SU-DHL-6 (cell line): ENCODE measurements around the gene PPP1R17.

Source experiments
- H2AFZ ChIP-seq: fragments of 200-600 bp; sonication (generic); 2 replicates; pipeline ENCODE4 v1.6.1; 2014; ENCODE audit warnings: low read depth, mild to moderate bottlenecking, moderate library complexity, mixed read lengths, antibody characterized with exemption, low read length; ENCODE audit not compliant: severe bottlenecking
- H3F3A ChIP-seq: fragments of 200-600 bp; shearing (Covaris generic); 2 replicates; pipeline ENCODE4 v1.6.0; 2016; ENCODE audit warnings: antibody characterized with exemption, mild to moderate bottlenecking; ENCODE audit not compliant: insufficient read depth
- H3K27ac ChIP-seq: fragments of 200-600 bp; sonication (generic); 2 replicates; pipeline ENCODE4 v1.5.1; 2016; ENCODE audit warnings: low read depth, mild to moderate bottlenecking, low read length, moderate library complexity, mixed read lengths
- H3K27me3 ChIP-seq: fragments of 200-600 bp; sonication (generic), shearing (Covaris generic); 2 replicates; pipeline ENCODE4 v1.6.0; 2014; ENCODE audit warnings: mild to moderate bottlenecking, low read length
- H3K36me3 ChIP-seq: fragments of 200-600 bp; sonication (generic); 2 replicates; pipeline ENCODE4 v1.6.1; 2014; ENCODE audit warnings: mild to moderate bottlenecking, low read length, mixed read lengths
- H3K4me2 ChIP-seq: fragments of 300-600, 200-600 bp; shearing (Covaris generic), sonication (generic); 2 replicates; pipeline ENCODE4 v1.6.0; 2014; ENCODE audit warnings: low read length, low read depth, mild to moderate bottlenecking; ENCODE audit not compliant: poor library complexity, severe bottlenecking
- H3K4me3 ChIP-seq: fragments of 200-600 bp; sonication (generic); 2 replicates; pipeline ENCODE4 v1.5.1; 2014; ENCODE audit warnings: antibody characterized with exemption, low read length, mild to moderate bottlenecking, mixed read lengths; ENCODE audit not compliant: insufficient read depth, poor library complexity, severe bottlenecking
- H3K79me2 ChIP-seq: fragments of 200-600 bp; sonication (generic); 2 replicates; pipeline ENCODE4 v1.6.1; 2014; ENCODE audit warnings: mild to moderate bottlenecking, low read length, moderate library complexity; ENCODE audit not compliant: insufficient read depth
- H3K9ac ChIP-seq: fragments of 200-600 bp; sonication (generic); 2 replicates; pipeline ENCODE4 v1.7.0; 2014; ENCODE audit warnings: mild to moderate bottlenecking, low read length
- H3K9me2 ChIP-seq: fragments of 200-600 bp; sonication (generic); replicated peaks from 2 replicates; pipeline ENCODE4 v1.6.1; 2014; ENCODE audit warnings: low read length; ENCODE audit not compliant: insufficient read depth
- H3K9me3 ChIP-seq: fragments of 200-600 bp; sonication (generic); 2 replicates; pipeline ENCODE4 v1.6.1; 2014; ENCODE audit warnings: low read length, mixed read lengths; ENCODE audit not compliant: insufficient read depth
- H4K20me1 ChIP-seq: fragments of 200-600 bp; sonication (generic); 2 replicates; pipeline ENCODE4 v1.6.1; 2014; ENCODE audit warnings: low read depth, mild to moderate bottlenecking, antibody characterized with exemption, low read length, moderate library complexity, mixed read lengths
- EZH2phosphoT487 ChIP-seq: fragments of 200-600 bp; sonication (generic), shearing (Covaris generic); conservative IDR thresholded peaks from 2 replicates; pipeline ENCODE4 v1.6.1; 2018; ENCODE audit warnings: mild to moderate bottlenecking, antibody characterized with exemption, low read length, moderate library complexity, mixed read lengths
- TF ChIP-seq, protein P1 (sequence below): fragments of 200-600 bp; sonication (generic); IDR thresholded peaks from one replicate; pipeline ENCODE4 v1.5.1; 2017; ENCODE audit warnings: antibody characterized with exemption, mild to moderate bottlenecking, low read length, moderate library complexity; ENCODE audit not compliant: insufficient read depth, poor library complexity, severe bottlenecking

The PPP1R17 gene

DNA sequence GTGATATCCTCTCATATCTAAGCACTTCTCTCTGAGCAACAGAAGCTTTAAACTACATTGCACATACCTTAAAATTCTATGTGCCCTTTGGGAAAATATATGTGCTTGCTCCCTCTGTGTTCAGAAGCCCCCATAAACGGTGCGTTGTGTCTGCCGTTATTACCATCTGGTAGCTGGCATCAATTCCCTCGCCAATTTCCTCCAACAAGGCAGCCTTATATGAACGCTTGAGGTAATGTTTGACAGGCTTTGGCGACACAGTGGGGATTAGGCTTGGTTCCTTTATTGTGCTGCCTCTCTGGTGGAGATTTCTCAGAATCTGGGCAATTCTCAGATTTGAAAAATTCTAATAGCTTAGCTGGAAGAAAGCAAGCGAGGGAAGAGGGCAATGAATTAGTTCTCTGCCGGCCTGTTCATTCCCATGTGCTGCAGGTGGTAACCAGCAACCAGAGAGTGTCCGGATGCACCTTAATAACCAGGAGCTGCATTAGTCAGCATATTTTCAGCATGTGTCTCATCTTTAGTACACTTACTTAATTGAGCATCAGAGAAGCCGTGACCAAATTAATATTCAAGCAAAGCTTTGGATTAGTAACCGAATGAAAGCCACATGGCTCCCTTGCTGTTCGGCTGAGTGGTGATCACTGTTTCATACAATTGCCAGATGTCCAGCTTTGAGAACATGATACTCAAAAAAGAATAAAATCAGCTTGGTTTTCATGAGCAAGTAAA, 7.3 kb upstream of the PPP1R17 start:
- H3K9ac ChIP-seq: no peak overlapping the region
- no peak for TF ChIP-seq EZH2phosphoT487
- TF ChIP-seq, protein P1, sequence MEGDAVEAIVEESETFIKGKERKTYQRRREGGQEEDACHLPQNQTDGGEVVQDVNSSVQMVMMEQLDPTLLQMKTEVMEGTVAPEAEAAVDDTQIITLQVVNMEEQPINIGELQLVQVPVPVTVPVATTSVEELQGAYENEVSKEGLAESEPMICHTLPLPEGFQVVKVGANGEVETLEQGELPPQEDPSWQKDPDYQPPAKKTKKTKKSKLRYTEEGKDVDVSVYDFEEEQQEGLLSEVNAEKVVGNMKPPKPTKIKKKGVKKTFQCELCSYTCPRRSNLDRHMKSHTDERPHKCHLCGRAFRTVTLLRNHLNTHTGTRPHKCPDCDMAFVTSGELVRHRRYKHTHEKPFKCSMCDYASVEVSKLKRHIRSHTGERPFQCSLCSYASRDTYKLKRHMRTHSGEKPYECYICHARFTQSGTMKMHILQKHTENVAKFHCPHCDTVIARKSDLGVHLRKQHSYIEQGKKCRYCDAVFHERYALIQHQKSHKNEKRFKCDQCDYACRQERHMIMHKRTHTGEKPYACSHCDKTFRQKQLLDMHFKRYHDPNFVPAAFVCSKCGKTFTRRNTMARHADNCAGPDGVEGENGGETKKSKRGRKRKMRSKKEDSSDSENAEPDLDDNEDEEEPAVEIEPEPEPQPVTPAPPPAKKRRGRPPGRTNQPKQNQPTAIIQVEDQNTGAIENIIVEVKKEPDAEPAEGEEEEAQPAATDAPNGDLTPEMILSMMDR: no peak
- no peaks in the 10 kb centered on the region for H3F3A ChIP-seq
- no peaks in the 10 kb centered on the region for H3K9me2 ChIP-seq
- no peak overlapping the region for H3K27ac ChIP-seq
- H4K20me1 ChIP-seq: no peaks in the 10 kb centered on the region
- no peaks in the 10 kb centered on the region for H3K9me3 ChIP-seq
- H3K4me2 ChIP-seq: no peak overlapping the region
- no peak overlapping the region for H2AFZ ChIP-seq
- H3K4me3 ChIP-seq: no peak overlapping the region
- H3K27me3 ChIP-seq: no peaks in the 10 kb centered on the region
- H3K36me3 ChIP-seq: no peaks in the 10 kb centered on the region
- no peaks in the 10 kb centered on the region for H3K79me2 ChIP-seq

DNA sequence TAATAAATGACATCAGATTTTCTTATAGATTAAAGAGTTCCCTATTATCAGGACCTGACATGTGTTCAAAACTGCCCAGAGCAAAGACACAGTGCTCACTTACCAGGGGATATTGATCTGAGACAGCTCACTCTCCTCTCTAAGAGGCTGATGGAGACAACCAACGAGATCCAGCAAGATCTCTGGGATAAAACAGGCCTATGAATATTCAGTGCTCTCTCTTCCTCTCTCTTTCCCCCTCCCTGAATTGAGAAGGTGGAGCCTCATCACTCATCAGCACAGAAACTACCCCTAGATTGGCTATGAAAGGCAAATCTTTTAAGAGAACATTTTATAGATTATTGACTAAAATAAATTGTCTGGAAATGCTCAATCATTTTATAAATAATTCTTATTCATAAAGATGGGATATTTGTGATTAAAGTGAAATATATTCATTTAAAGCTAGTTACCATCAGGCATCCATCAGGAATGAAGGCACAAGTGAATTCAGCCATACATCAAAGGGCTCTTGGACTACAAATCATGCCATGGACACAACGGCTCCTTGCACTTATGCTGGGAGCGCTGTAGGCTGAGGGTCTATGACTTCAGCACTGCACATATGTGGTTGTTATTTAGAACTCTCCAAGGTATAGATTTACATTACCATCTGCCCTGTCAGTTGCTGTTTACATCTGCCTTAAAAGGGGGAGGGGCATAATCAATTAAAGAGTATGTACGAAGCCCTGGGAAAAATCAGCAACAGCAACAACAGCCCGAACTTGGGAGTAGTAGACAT, 3.4 kb upstream of the PPP1R17 start:
- Histone ChIP-seq H3K36me3 (no peaks in the 10 kb centered on the region), H3K9ac (no peak overlapping the region), H3K27ac (no peak overlapping the region), H3K27me3 (no peaks in the 10 kb centered on the region), H2AFZ (no peak overlapping the region), H3K4me2 (no peak overlapping the region), H3K4me3 (no peak overlapping the region), H3K9me3 (no peaks in the 10 kb centered on the region), H4K20me1 (no peaks in the 10 kb centered on the region), H3F3A (no peaks in the 10 kb centered on the region), H3K9me2 (no peaks in the 10 kb centered on the region), H3K79me2 (no peaks in the 10 kb centered on the region)
- no peak for TF ChIP-seq EZH2phosphoT487
- TF ChIP-seq, protein P1: no peak

DNA sequence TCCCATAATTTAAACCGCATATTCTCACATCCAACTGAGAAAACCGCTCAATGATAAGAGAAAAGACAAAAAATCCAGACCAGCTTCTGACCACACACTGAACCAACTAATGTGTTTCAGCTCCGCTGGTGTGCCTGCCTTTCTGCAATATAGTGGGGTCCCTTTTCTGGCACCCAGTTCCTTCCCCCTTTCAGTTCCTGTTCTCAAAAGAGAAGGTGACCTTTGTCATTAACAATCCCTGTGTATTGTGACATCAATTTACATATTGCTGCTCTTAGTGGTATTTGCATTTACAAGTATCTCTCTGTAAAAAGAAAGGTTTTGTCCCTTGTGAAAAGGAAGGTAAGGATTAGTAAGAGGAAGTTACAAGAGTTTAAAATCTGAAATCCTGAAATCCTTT, 1.4 kb downstream of the PPP1R17 start:
- TF ChIP-seq EZH2phosphoT487: no peak
- TF ChIP-seq, protein P1: no peak
- peak overlapping the region; percentile 36 for H3K4me2 ChIP-seq
- no peaks in the 10 kb centered on the region for H3K27me3 ChIP-seq
- peak overlapping the region; percentile 18 for H3K27ac ChIP-seq
- H2AFZ ChIP-seq: no peak overlapping the region
- H4K20me1 ChIP-seq: no peaks in the 10 kb centered on the region
- H3K9ac ChIP-seq: peak overlapping the region; percentile 17
- no peaks in the 10 kb centered on the region for H3F3A ChIP-seq
- H3K9me3 ChIP-seq: no peaks in the 10 kb centered on the region
- no peaks in the 10 kb centered on the region for H3K9me2 ChIP-seq
- no peaks in the 10 kb centered on the region for H3K36me3 ChIP-seq
- no peaks in the 10 kb centered on the region for H3K79me2 ChIP-seq
- no peak overlapping the region for H3K4me3 ChIP-seq
